NCI-H1694 (cell line): Measurements from ENCODE around the gene CTSF.
"Not testable (repeated sequence)": the region's sequence is repeated elsewhere in the genome, so short reads cannot be mapped to it uniquely, and the experiment has no call there.

Experiments
- DNase-seq: peaks from one replicate; lab custom pipeline; 2025; lab: John Stamatoyannopoulos, UW

CTSF gene

DNA sequence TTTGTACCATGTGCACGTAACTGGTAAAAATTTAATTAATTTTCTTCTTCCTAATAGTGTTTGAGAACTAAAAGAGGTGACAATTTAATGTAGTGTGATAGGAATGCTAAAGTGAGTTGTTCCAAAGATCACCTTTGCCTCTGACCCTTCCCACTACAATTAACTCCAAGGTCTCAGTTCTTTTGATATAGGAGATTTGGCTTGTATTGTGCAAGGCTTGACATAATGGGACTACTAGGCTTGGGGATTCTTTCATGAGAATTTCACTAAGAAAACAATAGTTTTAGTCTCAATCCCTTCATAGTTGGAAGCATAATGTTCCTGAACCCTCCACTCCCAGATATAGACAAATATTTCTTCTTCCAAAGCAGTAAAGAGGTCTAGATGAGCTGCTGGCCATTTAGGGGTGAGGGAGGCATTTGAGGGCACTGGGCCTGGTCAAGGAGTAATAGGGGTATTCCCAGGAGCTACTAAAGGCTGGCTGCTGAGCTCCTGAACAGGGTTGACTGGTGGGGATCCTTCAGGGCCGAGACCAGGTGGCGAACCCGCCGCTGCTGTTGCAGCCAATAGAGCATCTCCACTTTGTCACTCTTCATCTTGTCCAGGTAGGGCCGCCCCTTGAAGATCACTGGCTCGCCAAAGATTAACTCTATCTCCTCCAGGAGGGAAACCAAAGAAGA is 21.7 kb upstream of the CTSF start:
- no peak for DNase-seq

DNA sequence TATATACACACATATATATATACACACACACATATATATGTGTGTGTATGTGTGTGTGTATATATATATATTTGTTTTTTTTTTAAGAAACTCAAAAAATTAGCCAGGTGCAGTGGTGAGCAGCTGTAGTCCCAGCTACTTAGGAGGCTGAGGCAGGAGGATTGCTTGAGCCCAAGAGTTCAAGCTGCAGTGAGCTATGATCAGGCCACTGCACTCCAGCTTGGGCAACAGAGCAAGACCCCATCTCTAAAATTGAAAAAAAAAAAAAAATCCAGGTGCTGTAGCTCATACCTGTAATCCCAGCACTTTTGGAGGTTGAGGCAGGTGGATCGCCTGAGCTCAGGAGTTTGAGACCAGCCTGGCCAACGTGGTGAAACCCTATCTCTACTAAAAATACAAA is 20.9 kb upstream of the CTSF start:
- DNase-seq = not testable (repeated sequence)

DNA sequence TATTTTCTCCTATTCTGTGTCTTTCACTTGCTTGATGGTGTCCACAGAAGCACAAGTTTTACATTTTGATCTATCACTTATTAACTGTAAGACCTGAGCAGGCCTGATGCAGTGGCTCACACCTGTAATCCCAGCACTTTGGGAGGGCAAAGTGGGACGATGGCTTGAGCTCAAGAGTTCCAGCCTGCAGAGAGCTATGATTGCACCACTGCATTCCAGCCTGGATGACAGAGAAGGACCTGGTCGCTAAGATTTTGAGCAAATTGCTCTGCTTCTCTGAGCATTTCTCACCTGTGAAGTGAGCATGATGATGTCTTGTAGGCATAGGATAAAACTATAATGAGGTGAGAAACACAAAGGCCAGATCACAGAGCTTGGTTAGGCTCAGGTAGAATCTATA is 17.7 kb upstream of the CTSF start:
- DNase-seq = no peak

DNA sequence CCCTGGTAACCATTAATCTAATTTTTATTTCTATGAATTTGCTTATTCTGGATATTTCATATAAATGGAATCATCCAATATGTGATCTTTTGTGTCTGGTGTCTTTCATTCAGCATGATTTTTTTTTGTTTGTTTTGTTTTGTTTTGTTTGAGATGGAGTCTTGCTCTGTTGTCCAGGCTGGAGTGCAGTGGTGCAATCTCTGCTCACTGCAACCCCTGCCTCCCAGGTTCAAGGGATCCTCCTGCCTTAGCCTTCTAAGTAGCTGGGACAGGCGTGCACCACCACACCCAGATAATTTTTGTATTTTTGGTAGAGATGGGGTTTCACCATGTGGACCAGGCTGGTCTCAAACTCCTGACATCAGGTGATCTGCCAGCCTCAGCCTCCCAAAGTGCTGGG is 17.0 kb upstream of the CTSF start:
- not testable (repeated sequence) for DNase-seq

DNA sequence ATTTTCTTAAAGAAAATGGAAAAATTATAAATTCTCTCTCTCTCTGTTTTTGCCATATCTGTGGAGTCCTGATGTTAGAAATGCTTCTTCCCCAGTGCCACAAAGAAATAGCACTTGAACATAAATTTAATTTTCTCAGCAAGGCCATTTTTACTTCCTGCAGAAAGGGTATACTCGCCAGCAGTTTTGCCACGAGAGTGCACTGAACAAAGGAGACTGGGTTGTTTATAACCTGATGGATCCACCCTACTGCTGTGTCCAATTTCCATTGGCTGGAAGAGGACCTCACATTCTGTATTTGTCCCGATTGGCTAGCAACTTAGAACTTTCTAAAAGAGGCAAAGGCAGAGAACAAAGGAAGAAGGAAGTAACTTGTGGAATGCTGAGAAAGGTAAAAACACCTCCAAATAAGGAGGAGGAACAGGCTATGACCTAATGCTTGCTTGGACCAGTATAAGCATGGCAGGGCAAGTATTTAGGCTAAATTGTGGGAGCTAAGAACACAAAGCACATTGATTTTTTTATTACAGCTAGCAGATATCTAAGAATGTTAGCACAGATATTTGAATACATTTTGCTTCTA is 14.2 kb upstream of the CTSF start:
- DNase-seq = not testable (repeated sequence)

DNA sequence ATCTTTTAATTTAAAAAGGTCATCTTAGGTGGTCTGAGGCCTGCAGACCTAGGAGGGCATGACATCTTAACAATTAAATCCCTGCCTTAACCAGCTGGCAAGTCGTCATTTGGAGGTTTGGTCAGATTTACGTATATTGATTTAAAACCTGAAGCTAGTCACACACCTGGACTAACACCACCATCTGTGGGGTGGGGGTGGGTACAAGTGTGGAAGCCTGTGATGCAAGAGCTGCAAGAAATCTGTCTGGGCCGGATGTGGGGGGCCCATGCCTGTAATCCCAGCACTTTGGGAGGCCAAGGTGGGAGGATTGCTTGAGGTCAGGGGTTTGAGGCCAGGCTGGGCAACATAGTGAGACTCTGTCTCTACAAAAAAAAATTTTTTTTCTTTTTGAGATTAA is 12.9 kb upstream of the CTSF start:
- no peak for DNase-seq

DNA sequence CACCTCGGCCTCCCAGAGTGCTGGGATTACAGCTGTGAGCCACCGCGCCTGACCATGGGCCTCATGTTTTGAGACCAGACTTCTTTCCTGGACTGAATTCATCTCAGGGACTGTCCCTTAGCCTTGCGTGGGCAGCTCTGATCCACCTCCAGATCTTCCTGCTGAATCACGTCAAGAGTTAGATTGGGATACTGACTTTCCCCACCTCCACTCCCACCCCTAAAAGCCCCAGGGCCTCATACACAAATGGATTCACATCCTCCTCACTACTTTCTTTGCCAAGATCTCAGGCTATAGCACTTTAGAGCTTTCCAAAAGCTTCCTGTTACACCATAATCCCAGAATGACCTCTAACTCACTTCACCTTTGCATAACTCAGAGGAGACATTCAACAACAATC is 12.4 kb upstream of the CTSF start:
- DNase-seq = no peak

DNA sequence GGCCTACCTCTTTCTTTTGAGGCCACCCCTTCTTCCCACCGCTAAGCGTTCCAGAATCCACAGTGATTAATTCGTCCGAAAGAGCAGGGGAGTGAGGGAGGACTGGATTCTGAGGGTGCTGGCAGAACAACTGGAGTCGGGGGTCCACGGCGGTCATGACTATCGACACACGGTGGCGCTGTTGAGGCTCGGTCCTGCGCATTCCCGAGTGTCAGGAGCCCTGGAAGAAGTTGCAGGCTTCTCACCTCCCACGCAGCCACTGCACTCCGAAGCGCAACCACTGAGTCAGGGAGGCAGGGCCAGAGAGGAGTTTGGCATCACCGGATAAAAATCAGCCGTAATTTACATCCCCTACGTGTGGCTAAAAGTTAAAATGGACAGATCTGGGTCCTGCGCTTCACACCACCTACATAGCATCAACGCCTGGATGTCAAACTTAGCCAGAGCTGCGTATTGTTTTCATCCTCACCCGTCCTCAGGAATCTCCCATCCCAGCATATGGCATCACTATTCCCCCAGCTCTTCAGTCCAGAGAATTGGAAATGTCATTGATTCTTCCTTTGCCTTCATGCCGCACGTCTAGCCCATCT is 10.7 kb upstream of the CTSF start:
- DNase-seq = peak; percentile 19

DNA sequence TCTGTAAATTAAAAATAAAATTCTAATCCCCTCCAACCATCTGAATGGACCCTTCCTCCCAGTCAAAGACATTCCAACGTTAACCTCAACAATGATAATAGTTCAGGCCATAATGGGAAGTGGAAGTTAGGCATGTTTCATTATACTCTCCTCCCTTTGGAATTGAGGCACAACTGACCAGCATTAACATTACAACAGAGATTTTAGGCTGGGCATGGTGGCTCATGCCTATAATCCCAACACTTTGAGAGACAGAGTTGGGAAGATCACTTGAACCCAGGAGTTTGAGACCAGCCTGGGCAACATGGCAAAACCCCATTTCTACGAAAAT is 2.4 kb upstream of the CTSF start:
- no peak for DNase-seq

DNA sequence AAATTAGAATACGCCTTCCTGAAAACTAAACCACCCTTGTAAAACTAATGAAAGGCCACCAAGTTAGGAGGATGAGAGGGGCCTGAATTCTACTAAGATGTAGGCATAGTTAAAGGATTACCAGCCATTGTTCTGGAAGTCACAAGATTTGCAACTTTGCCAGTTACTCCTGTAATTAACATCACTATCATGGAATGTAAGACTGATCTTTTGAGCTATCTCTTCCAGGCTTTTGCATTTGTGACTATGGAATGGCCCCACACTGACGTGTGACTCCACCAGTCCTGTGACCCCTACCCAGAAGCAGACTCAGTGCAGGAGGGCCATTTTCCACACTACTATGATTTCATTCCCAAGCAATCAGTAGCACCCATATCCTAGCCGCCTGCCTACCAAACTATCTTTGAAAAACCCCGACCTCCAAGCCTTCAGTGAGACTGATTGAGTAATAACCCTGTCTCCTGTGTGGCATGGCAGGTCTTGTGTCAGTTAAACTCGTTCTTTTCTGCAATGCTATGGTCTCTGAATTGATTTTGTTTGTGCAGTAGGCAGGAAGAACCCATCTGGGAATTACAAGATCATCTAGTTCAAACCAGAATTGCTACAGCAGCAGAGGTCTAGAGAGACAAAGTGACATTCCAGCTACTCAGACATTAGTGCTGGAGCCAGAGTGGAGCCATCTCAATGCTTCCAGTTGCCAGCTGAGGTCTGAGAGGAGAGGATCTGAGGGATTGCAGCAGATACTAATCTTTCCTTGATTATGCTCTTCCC is 1.9 kb upstream of the CTSF start:
- DNase-seq = no peak

DNA sequence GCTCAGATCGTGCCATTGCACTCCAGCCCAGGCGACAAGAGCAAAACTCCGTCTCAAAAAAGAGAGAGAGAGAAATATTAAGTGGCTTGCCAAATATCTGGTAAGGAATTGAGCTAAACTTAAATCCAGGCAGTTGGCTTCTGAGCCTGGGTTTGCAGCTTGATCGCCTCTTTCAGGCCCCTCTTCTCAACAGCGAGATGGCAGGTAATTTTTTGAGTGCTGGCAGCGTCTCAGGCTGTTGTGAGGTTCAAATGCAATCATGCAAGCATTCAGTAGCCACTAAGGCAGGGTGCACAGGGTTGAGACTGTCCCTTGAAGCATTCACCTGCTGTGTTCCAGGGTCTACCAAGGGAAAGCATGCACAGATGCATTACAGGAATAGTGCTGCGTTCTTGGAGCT is 670 bp upstream of the CTSF start:
- DNase-seq = no peak

DNA sequence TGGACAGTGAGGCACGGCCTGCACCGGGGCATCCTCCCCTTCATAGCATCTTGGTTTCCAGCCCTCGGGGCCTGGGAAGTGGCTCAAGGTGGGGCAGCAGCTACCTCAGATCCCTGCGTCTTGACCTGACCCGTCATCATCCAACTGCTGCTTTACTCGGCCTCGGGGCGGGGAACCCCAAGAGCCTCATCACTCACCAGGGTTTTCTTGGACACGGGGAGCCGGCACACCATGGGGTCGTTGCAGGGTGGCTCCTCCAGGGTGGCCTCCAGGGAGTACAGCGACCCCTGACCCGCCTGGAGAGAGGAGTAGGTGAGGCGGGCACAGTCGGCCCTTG is 651 bp downstream of the CTSF start:
- no peak for DNase-seq

DNA sequence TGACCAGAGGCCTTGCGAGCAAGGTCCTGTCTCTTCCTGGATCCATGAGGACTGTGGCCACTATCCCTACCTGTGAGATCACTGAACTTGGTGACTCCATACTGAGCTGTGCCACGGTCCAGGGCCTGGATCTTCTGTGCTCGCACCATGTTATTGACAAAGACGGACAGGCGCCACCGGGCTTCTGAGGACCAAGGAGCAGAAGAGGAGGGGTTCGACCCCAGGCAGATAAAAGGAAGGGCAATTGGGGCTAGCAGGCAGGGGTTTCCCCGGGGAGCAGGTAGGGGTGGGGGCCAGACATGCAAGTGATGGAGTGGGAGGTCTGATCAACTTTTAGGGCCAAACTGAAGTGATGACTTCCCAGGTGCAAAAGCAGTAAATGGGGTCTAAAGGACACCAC is 2.2 kb downstream of the CTSF start:
- DNase-seq = no peak

DNA sequence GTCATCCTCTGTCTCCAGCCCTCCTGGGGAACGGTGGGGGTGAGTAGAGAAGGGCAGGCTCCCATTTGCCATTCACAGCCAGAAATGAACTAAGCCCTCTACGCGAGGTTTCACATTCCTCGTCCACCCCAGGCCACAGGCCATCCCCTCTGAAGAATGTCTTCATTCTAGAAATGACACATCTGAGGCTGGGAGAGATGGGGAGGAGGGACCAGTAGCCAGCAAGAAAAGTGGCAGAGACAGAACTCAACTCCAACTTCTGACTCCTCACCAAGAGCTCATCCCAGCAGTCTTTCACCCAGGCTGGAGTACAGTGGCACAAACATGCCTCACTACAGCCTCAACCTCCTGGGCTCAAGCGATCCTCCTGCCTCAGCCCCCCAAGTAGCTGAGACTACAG is 3.4 kb downstream of the CTSF start:
- DNase-seq = no peak

DNA sequence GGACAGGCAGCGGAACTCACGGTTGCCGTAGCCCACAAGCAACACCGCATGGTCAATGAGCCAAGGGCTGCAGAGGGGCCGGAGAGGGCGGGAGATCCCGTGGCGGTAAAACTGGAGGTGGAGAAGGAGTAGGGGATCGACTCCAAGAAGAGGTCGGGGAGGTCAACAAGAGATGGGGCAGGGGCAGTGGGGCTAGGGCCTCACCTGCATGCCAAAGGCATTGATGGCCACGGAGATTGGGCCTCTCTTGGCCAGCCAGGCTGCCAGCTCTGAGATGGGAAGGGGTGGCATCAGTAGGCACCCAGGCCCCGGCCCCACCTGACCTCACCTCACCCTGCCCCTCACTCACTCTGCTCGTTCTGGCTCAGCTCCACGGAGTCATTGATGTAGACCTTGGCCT is 3.9 kb downstream of the CTSF start:
- DNase-seq = no peak

DNA sequence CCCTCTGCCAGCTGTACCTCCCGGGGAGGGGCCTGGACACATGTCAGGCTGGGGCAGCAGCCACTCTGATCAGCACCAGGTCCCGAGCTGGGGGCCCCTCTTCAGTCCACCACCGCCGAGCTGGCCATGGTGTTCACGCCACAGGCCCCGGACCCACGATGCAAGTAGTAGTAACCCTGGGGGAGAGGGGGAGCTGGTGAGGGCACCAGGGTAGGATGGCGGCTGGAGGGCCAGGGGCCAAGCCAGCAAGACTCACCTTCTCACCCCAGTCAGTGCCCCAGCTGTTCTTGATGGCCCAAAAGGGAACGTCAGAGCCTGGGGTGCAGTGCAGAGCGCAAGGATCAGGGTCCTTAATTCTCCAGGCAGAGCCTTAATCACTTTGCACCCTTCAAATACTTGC is 4.6 kb downstream of the CTSF start:
- DNase-seq = no peak

DNA sequence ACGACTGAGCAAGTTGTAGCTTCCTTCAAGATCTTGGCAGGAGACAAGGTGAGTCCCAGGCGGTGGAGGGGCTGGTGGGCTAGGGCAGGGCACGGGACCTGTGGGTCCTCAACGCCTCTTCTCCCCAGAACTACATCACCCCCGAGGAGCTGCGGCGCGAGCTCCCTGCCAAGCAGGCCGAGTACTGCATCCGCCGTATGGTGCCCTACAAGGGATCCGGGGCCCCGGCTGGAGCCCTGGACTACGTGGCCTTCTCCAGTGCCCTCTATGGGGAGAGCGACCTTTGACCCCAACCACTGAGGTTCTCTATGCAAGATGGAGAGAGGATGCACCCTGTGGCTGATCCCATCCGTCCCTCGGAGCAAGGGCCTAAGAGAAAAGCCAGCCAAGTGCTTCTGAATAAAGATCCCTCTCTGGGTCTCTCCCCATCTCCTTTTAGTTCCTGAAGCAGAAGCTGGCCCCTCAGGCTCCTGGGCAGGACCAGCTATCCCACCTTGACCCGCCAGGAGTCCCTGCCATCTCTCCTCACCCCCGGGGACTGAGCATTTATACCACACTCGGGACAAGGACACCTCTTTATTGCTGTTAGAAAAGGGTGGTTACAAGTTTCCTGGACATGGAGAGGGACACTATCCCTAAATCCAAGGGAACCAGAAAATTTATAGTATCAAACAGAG is 5.4 kb downstream of the CTSF start:
- no peak for DNase-seq

DNA sequence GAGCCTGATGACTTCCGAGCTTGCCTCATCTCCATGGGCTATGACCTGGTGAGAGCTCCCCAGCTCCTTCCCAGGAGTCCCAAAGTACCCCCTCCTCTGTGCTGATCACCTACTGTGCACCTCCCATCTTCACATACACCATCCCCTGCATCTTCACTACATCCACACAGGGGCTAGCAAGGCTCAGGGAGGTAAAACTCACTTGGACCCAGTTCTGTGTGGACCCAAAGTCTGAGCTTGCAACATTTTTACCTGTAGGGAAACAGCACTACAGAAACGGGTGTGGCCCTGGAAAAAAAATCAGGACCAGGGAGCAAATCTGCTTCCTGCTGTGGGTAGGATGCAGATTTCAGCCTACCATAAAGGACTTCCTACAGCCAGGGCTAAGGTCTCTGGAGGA is 6.1 kb downstream of the CTSF start:
- no peak for DNase-seq

DNA sequence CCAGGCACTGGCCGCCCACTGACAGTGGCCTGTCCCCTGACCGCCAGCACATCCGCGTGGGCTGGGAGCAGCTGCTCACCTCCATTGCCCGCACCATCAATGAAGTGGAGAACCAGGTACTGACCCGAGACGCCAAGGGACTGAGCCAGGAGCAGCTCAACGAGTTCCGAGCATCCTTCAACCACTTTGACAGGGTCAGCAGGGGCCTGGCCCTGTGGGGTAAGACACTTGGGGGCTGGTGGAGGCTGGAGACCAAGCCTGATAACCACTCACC is 6.5 kb downstream of the CTSF start:
- no peak for DNase-seq

DNA sequence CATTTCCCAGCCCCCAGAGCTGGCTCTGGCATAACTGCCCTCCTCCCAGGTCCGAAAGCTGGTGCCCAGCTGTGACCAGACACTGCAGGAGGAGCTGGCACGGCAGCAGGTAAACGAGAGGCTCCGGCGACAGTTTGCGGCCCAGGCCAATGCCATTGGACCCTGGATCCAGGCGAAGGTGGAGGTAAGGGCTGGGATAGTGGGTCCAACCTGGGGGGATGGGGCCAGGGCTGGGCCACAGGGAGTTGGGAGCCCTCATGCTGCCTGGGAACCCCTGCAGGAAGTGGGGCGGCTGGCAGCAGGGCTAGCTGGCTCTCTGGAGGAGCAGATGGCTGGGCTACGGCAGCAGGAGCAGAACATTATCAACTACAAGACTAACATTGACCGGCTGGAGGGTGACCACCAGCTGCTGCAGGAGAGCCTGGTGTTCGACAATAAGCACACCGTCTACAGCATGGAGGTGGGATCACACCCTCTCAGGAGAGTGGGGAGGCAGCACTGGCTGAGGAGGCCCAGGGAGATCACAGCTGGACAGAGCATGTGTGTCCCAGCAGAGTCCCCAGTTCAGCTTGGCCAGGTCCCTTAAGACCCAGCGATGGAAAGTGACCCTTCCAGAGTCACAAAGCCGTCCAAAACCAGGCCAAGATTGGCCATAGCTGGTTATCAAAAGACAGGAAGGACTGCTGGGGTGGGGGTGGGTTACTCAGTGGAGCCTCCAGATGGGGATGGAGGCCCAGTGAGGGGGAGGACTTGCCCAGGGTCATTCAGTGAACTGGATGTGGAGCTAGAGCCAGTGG is 7.0 kb downstream of the CTSF start:
- no peak for DNase-seq

DNA sequence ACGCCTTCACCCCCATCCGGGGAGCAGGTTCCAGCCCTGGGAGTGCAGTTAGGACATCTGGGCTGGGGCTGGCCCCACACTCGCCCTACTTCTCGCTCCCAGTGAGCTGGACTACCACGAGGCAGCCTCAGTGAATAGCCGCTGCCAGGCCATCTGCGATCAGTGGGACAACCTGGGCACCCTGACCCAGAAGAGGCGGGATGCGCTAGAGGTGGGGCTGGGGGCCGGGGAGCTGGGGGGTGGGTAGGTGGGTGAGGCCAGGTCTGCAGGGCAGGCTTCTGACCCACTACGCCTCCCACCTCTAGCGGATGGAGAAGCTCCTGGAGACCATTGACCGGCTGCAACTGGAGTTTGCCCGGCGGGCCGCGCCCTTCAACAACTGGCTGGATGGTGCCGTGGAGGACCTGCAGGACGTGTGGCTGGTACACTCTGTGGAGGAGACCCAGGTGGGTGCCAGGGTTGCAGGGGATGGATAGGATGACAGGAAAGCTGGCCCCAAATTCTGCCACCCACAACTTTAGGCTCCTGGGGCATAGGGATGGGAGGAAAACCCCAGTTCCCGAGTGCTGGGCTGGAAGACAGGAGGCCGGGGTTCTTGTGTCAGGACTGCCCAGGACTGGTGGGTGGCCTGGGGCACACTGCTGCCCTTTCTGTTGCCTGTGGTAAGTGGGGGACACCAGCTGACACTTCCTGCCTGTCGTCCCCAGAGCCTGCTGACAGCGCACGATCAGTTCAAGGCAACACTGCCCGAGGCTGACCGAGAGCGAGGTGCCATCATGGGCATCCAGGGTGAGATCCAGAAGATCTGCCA is 8.3 kb downstream of the CTSF start:
- no peak for DNase-seq
